Fibroblast of pulmonary artery (primary cell): ENCODE results near the gene BRCC3.
A peak's percentile ranks its signal among the peaks of the same experiment; 100 is the strongest.

Source experiments
- DNase-seq: peaks from one replicate; pipeline ENCODE4 v3.0.0-alpha.2; 2010; ENCODE audit warnings: low read depth
- H3K4me3 ChIP-seq: replicated peaks from 2 replicates; pipeline ENCODE4 v1.5.1; 2011; ENCODE audit warnings: low read depth, mild to moderate bottlenecking, control low read depth, low read length, moderate library complexity
- CTCF ChIP-seq: IDR thresholded peaks from 2 replicates; pipeline ENCODE4 v1.5.1; 2011; ENCODE audit warnings: mild to moderate bottlenecking, control low read depth, low read length, inconsistent platforms; ENCODE audit errors: missing control alignments

BRCC3 gene

GRCh38 chrX:155028129-155028528 is 43.2 kb upstream of the BRCC3 start:
- no peak for DNase-seq
- TF ChIP-seq CTCF = no peak
- peak overlapping the region; percentile 77 for H3K4me3 ChIP-seq

GRCh38 chrX:155028877-155029291 is 42.4 kb upstream of the BRCC3 start:
- DNase-seq = peak; percentile 72
- no peak for TF ChIP-seq CTCF
- peak overlapping the region; percentile 77 for H3K4me3 ChIP-seq

- TF ChIP-seq CTCF = no peak
- no peak for DNase-seq
- no peak overlapping the region for H3K4me3 ChIP-seq
These were observed 39.7 kb upstream of the BRCC3 start for GRCh38 chrX:155031657-155032056.

GRCh38 chrX:155035688-155036087 is 35.6 kb upstream of the BRCC3 start:
- TF ChIP-seq CTCF = no peak
- DNase-seq = no peak
- H3K4me3 ChIP-seq = no peak overlapping the region

GRCh38 chrX:155046129-155046810 is 25.0 kb upstream of the BRCC3 start:
- TF ChIP-seq CTCF = no peak
- DNase-seq = no peak
- H3K4me3 ChIP-seq = no peak overlapping the region

GRCh38 chrX:155046811-155047528 is 24.3 kb upstream of the BRCC3 start:
- DNase-seq = no peak
- TF ChIP-seq CTCF = no peak
- no peak overlapping the region for H3K4me3 ChIP-seq
